Heart left ventricle (tissue), 13 donors: Measurements from ENCODE around the gene SEMA3F.

Experiments
- CTCF ChIP-seq, 12 donors: fragments of 200-600 bp; sonication (generic) in 4 of 12; IDR thresholded peaks; one replicate each; pipeline versions ENCODE4 v1.5.0 to v1.8.0; 2018 to 2022; ENCODE audit warnings: antibody characterized with exemption in 12 of 12, mild to moderate bottlenecking in 5 of 12
- POLR2A ChIP-seq, 2 donors: fragments of 450-650 bp; IDR thresholded peaks; one replicate each; pipeline ENCODE4 v1.6.1; 2017; ENCODE audit warnings: antibody characterized with exemption in 2 of 2, mild to moderate bottlenecking in 2 of 2, moderate library complexity in 2 of 2
- donor health status: ischemic (EF 13 %, LVEDD 7.1; RV severe dilation, severe dysfunction).
- donor health status: DM: no; HTN: yes; CAD: no.
- donor health status: DM: no; HTN: no; CAD: no.
- donor health status: ischemic (EF 25% LVEDD 6.9; RV normal size, moderate dysfunction).
- donor health status: ischemic (EF 25% LVEDD 5.7; RV mildly dilated, moderate dysfunction).
- donor health status: ischemic (EF 35%, LVEDD 5.7; RV mildly dilated, moderate dysfunction).
- donor health status: nonischemic (EF 11% LVEDD 7.7; RV severe dilation, severe dysfunction).
- donor health status: DM: yes; HTN: yes; CAD: no.
- donor health status: PGD.
- donor health status: ischemic (EF 29% LVEDD 5.4; RV normal size, mild dysfunction).
- donor health status: nonischemic (EF 23%, LVEDD 6.1; RV moderate dilation, normal function).

DNA sequence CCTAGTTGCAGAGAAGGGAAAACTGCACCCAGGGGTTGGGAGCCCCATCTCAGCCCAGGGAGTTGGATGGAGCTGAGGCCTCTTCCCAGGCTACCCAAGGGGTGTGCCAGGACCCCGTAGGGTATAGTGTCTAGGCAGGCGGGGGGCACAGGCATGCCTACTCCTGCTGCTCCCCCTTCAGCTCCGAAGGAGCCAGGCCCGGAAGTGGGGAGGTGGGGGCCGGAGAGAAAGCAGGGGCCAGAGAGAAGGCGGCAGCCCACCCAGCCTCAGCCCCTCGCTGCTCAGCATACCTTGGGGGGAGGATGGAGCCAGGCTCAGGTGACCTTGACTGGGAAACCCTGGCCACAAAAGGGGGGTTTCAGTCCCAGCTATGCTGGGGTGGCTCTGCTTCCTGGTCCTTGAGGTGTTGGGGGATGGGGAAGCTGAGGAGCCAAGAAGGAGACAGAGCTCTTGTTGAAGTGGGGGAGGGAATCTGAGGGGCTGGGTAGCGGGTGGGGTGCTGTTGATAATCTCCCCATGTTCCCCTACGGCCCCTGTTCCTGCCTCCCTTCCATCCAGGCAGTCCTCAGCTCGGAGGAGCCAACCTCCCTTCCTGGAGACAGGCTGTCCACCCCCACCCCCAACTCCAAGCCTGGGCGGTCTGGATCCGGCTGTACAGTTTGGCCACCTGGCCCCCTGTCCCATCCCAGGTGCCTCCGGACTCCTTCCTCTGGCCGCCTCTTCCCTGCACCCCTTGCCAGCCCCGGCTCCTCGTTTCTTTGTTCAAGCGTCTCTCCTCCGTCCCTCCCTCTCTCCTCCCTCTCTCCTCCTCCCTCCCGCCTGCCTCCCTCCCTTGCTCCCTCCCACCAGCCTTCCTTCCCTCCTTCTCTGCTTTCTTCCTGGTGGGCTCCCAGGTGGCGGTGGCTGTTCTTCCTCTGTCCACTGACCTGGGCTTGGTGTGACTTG lies 1.7 kb downstream of the SEMA3F start:
- TF ChIP-seq CTCF (IDR thresholded peaks at IDR 0.05) (no peak), POLR2A (IDR thresholded peaks at IDR 0.05) (no peak)
